ENCODE results near the gene TUB.

The TUB gene

GRCh38 chr11:8067929-8068575 is 13.0 kb upstream of the TUB start:
- no peak for DNase-seq (ENCODE audit: low read depth in 2 of 3, low spot score in 2 of 3)

- no peak for DNase-seq (ENCODE audit: low read depth in 2 of 3, low spot score in 2 of 3)
These were observed 12.3 kb upstream of the TUB start for GRCh38 chr11:8068605-8069221.

- DNase-seq (ENCODE audit: low read depth in 2 of 3, low spot score in 2 of 3): no peak
These were observed 11.2 kb upstream of the TUB start for GRCh38 chr11:8069771-8070170.

- no peak for DNase-seq (ENCODE audit: low read depth in 2 of 3, low spot score in 2 of 3)
These were observed 10.4 kb upstream of the TUB start for GRCh38 chr11:8070417-8071115.

DNA sequence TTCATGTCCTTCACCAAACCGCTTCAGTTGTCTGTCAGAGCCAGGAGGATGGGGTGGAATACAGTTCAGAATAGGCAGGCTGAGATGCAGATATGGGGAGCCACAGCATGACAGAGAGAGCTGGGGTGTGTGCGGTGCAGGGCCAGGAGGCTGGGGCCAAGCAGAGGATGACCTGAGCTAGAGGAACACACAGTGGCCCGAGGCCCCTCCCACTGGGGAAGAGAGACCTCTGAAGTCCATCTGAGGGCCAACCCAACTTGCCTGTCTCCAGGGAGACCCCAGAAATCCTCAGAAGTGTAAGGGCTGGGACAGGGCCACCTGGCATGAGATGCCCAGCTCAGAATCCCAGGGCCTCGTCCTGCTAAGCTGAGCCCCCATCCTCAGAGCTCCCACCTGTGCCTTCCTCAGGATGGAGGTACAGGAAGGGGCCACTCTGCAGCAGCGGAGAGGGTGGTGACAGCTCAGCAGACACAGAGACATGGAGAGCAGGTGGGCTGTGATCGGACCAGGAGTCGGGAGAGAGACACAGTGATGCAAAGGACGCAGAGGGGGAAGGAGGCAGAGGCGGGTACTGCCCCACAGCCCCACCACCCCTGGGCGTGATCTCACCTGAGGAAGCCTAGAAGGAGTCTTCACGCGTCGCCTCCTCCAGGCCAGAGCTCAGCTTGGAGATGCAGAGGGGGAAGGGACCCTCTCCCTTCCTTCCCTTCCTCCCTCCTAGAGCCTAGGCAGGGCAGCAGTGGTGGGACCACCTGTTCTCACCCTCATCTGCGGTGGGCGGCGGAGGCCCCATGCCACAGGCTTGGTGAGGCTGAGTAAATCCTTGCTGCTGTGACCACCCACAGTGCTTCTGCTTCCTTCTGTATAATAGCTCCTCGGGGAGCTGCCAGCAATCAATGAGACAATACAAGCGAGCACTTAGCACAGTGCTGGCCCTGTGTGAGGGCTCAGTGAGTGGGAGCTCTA is 9.1 kb upstream of the TUB start:
- no peak for DNase-seq (ENCODE audit: low read depth in 2 of 3, low spot score in 2 of 3)

DNA sequence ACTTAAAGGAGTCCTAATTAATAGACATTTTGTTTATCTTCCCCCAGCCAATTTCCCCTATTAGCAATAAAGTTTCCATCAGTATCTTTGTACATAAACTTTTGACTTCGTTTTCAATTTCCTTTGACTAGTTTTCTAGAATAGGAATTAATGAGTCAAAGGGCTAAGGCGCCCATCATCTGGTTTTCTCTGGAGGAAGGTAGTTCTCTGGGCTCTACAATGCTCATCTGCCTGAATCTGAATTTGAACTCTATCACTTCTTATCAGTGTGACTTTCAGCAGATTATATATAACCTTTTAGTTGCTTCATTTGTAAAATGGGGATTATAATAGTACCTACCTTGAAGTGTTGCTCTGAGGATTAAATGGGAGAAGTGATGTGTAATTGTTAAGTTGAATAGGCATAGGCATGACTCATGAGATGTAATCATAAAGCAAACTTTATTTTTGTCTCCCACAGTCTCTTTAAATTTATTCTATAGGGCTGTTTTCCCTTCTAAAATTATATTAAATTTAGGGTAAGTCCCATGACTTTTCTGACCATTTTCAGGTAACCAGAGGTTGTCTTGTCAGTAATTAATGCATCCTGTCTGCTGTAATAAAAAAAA is 5.8 kb upstream of the TUB start:
- no peak for DNase-seq (ENCODE audit: low read depth in 2 of 3, low spot score in 2 of 3)

- DNase-seq (ENCODE audit: low read depth in 2 of 3, low spot score in 2 of 3): no peak
These were observed 1.8 kb upstream of the TUB start for GRCh38 chr11:8079111-8079675.

DNA sequence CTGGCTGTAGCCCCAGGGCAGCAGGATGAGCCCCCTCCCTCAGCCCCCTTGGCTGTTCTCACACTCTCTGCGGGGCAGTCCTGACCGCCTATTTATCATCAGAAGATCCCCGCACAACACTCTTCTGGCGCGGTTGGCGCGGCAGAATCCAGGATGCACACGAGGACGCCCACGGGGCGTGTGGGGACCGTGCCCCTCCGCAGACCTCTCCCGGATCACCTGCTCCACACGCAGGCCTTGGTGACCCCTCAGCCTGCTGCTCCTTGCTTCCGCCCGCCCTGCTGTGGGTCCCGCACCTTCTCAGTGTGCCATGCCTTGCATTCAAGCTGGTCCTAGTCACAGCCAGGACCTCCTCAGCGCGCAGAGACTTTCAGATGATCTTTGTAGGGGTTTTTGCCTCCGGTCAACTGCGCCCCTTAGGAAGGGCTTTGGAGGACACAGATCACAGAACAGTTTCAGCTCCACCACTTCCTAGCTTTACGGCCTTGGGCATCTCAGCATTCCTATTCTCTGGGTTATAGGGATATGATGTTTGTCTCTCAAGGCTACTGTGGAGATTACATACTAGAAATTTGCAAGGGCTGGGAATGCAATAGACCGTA is 841 bp upstream of the TUB start:
- DNase-seq (ENCODE audit: low read depth in 2 of 3, low spot score in 2 of 3): no peak

DNA sequence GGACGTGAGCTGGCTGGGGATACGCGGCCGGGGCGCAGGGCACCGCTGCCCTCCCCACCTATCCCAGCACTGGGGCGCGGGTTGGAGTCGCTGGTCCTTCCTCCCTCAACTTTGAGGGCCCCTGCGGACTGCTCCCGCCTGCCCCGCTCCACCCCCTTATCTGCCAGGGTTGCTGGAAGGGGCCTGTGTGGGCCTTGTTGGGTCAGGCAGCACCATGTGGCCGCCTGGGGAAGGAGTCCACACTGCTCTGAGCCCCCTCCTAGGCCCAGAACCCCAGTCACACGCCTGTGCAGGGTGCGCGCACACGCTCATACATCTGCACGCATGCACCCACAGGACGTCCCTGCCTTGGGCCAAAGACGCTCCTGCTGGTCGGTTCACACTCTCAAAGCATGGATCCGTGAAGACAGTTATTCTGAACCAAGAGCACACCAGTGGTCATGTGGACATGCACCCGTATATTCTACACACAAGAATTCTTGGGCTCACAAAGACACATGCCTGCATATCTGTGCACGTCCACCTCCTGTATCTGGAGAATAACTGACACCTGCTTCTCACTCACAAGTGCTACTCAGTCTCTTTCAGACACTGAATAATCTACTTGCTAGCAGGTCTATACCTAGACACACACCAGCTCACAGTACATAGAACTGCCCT is 710 bp downstream of the TUB start:
- no peak for DNase-seq (ENCODE audit: low read depth in 2 of 3, low spot score in 2 of 3)

DNA sequence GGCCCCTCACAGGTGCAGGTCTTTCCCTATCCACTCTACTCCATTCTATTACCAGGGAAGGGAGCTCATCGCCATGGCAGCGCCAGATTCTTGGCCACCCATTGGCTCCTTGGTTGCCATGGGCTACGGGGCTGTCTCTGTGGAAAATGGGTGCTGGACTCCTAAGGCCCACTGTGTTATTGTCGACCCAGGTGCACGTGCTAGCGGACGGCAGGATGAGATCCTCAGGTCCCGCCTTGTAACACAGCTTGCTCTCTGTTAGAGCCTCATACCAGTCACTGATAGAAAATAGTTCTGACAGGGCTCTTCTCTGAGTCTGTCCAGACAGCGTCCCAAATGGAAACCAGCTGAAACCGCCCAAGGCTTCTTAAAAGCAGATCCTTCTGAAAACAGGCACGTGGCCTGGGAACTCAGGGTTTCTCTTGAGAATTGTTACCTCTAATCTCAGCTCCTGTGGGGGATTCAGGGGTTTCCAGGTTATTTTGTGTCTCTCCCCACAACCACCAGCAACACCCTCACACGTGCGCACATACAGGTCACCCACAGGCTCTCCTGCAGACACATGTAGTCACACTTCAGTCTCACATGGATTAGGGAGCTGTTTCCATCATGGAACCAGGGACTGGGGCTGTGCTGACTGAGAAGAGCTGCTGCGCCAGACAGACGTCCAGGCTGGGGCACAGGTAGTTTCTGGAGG is 1.5 kb downstream of the TUB start:
- DNase-seq (ENCODE audit: low read depth in 2 of 3, low spot score in 2 of 3): no peak

GRCh38 chr11:8083088-8083395 is 2.0 kb downstream of the TUB start:
- DNase-seq (ENCODE audit: low read depth in 2 of 3, low spot score in 2 of 3): no peak

DNA sequence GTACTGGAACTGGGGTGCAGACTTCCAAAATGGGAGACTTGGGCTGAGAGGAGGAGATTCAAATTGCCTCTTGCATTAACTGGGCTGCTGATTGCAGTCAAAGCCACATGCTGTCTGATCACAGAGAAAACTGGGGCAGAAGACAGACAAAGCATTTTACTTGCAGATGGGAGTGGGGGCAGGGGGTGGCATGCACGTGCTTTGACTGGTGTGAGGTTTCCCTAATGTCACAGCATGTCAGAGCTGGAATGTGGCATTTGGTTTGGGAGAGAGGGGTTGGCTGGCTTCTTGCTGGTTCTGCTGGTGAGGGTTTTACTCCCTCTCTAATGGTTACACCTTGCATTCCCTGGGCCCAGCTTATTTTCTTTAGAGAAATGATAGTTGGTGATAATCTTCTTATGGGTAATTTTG is 2.9 kb downstream of the TUB start:
- no peak for DNase-seq (ENCODE audit: low read depth in 2 of 3, low spot score in 2 of 3)

- no peak for DNase-seq (ENCODE audit: low read depth in 2 of 3, low spot score in 2 of 3)
These were observed 3.3 kb downstream of the TUB start for GRCh38 chr11:8084352-8084751.

DNA sequence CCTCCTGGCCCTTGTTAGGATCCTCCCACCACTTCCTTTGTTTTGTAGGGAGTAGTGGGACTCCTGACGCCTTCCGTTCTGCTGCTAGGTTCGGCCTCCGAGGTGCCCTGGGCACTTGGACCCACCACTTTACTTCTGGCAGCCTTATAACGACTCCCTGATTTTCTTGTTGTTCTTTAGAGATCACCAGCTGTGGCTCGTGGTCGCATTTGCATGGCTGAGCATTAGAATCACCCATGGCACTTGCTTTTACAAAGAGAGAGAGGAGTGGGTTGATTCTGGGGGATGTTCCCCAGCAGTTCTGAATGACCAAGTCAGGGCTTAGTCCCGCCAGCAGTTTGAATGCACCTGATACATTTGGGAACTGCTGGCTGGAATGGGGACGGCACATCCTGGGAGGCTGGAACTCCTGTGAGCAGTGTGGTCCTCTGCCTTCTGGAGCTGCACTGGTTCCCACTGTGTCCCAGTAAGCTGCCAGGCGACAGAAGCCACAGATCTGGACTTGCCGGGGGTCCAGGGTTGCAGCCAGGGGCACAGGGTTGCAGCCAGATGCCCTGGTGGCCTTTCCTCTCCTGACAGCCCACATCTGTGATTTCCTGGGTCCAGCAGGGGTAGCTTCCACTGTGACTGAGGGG is 4.1 kb downstream of the TUB start:
- DNase-seq (ENCODE audit: low read depth in 2 of 3, low spot score in 2 of 3): no peak

- no peak for DNase-seq (ENCODE audit: low read depth in 2 of 3, low spot score in 2 of 3)
These were observed 5.0 kb downstream of the TUB start for GRCh38 chr11:8086001-8086479.

DNA sequence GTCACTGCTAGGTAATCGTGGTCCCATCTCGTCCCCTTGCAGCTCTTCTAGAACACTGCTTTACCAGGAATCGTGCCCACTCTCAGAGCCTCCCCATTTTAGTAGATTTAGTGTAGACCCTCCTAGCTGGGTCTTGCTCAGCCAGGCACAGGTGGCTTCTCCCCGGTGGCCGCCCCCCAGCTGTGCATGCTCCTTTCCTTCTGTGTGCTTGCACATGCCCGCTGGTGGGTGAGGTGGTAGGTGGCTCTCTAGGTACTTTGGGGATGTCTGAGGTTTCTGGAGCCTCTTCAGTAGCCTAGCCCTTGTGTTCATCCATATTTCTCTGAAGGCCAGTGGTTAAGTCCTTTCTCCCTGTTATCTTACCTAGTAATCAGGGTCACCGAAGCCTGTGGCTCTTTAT is 5.6 kb downstream of the TUB start:
- no peak for DNase-seq (ENCODE audit: low read depth in 2 of 3, low spot score in 2 of 3)

- no peak for DNase-seq (ENCODE audit: low read depth in 2 of 3, low spot score in 2 of 3)
These were observed 6.2 kb downstream of the TUB start for GRCh38 chr11:8087185-8087584.

GRCh38 chr11:8087756-8088155 is 6.7 kb downstream of the TUB start:
- DNase-seq (ENCODE audit: low read depth in 2 of 3, low spot score in 2 of 3): no peak
